ENCODE measurements around the gene ZNF558. TPM values are rescaled to one million over a fixed set of nuclear protein-coding genes. Genes with fewer than 3 reads are reported as not detected.
"Not testable (repeated sequence)": the region's sequence is repeated elsewhere in the genome, so short reads cannot be mapped to it uniquely, and the experiment has no call there.

Gene ZNF558
- total RNA-seq, 1 donor from 2014 or later, result 0.90 TPM

DNA sequence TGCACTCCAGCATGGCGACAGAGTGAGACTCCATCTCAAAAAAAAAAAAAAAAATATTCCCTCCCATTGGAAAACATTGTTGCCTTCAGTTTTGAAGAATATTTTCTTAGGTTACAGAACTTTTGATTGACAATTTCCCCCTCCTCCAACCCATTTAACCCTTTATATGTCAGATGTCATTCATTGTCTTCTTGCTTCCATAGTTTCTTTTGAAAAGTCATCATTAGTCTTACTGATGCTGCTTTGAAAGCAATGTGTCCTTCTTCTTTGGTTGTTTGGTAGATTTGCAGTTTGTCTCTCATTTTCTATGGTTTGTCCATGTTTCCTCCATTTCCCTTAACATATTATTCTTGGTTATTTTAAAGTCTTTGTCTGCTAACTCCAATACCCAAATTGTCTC, 25.4 kb downstream of the ZNF558 start:
- DNase-seq (ENCODE audit: low read depth in 2 of 2), result no peak

DNA sequence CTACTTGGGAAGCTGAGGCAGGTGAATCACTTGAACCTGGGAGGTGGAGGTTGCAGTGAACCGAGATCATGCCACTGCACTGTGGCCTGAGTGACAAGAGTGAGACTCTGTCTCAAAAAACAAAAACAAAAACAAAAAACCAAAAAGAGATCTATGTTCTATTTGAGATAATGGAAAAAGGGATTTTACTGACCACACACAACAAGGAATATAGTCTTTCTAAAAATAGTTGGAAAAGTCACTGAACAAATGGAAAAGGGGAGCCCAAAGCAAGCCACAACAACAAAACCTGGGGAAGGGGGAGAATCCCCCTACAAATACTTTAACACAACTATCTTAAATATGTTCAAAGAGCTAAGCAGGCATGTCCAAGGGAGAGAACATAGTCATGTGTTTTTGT, 37.3 kb downstream of the ZNF558 start:
- no peak for DNase-seq (ENCODE audit: low read depth in 2 of 2)

DNA sequence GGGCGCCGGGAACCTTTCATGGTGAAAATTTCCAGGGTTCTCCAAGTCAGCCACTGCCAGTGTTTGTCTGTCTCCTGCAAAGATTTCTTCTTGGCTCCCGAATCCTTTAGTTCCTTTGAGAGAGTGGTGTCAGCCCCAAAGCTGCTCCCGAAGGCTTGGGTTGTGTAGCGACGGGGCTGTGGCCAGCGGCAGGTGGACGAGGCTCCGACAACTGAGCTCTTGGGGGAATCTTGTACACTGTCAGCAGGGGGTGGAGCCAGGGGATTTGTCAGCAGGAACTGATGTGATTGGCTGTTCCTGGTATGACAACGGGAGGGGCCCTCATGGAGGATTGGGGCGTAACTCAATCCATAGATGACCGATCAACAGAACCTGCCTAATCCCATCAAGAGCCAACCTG, 58.5 kb downstream of the ZNF558 start:
- DNase-seq (ENCODE audit: low read depth in 2 of 2), result not testable (repeated sequence)

DNA sequence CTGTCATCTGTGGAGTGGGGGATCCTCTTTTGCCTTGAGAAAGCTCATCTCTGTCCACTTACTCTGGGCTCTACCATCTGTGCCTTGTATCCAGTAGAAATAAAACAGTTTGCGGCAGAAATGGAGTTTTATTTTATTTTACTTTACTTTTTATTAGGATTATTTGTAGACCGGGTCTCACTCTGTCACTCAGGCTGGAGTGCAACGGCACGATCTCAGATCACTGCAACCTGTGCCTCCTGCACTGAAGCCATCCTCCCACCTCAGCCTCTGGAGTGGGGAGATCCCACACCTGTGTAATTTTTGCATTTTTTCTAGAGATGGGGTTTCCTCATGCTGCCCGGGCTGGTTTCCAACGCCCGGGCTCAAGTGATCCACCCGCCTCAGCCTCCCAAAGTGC, 62.8 kb downstream of the ZNF558 start:
- not testable (repeated sequence) for DNase-seq (ENCODE audit: low read depth in 2 of 2)

DNA sequence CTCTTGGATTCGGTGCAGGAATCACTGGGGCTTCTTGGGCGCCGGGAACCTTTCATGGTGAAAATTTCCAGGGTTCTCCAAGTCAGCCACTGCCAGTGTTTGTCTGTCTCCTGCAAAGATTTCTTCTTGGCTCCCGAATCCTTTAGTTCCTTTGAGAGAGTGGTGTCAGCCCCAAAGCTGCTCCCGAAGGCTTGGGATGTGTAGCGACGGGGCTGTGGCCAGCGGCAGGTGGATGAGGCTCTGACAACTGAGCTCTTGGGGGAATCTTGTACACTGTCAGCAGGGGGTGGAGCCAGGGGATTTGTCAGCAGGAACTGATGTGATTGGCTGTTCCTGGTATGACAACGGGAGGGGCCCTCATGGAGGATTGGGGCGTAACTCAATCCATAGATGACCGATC, 64.8 kb downstream of the ZNF558 start:
- not testable (repeated sequence) for DNase-seq (ENCODE audit: low read depth in 2 of 2)

Other genes with a start within 250 kb of the ZNF558 start
- gene ADAMTS10, start 221.6 kb downstream of the ZNF558 start, total RNA-seq, result 4.2 and 13.0 TPM in 2 replicates
- not detected in 2 replicates for gene NFILZ, start 201.7 kb downstream of the ZNF558 start, total RNA-seq
- gene ACTL9, start 133.5 kb downstream of the ZNF558 start, total RNA-seq, result not detected in 2 replicates
- gene OR2Z1, start 110.7 kb downstream of the ZNF558 start, total RNA-seq, result not detected in 2 replicates
- gene MBD3L1, start 73 bp upstream of the ZNF558 start, total RNA-seq, result not detected in 2 replicates
- not detected in 2 replicates for gene MUC16, start 178.1 kb upstream of the ZNF558 start, total RNA-seq